Endothelial cell of umbilical vein (primary cell): Measurements from ENCODE around the gene MAPRE2. TPM values are rescaled to one million over a fixed set of nuclear protein-coding genes. Genes with fewer than 3 reads are reported as not detected.

ENCODE experiments used
- BruUV-seq: library from RNA; stranded (reverse); fragments of 400-500 nt; replicated peaks from 2 replicates; lab custom pipeline; 2021; lab: Mats Ljungman, UMichigan
- CTCF ChIA-PET: fragments of 300-600, 350-600 bp; sonication (Branson Sonifier 250); formaldehyde crosslinking; loops from one replicate; lab custom pipeline; 2021; ENCODE audit warnings: antibody characterized with exemption, inconsistent platforms; lab: Charles Lee
- POLR2A ChIA-PET: fragments of 300-600, 350-600 bp; sonication (Branson Sonifier 250); formaldehyde crosslinking; loops from one replicate; lab custom pipeline; 2021; ENCODE audit warnings: antibody characterized with exemption, inconsistent platforms; lab: Charles Lee
- DNase-seq: peaks from one replicate; pipeline ENCODE4 v3.0.0-alpha.2; 2011; ENCODE audit warnings: low read depth, low spot score
- FAIRE-seq: peaks from 2 replicates; lab custom pipeline; 2011; peaks lifted over from hg19 to GRCh38; lab: Jason Lieb, UNC
- H2AFZ ChIP-seq: 2 replicates; pipeline ENCODE4 v1.6.0; 2012; ENCODE audit warnings: low read depth, low read length, control low read depth, inconsistent platforms
- H3K27ac ChIP-seq: 2 replicates; pipeline ENCODE4 v1.5.1; 2011; ENCODE audit warnings: low read depth, mild to moderate bottlenecking, control low read depth, low read length, moderate library complexity; ENCODE audit not compliant: insufficient read depth
- H3K27me3 ChIP-seq, 2 experiments: 2 replicates each; pipeline versions ENCODE4 v1.6.0 to v1.6.1; 2011; ENCODE audit warnings: low read length in 2 of 2, mixed read lengths in 1 of 2; ENCODE audit not compliant: control insufficient read depth in 2 of 2, insufficient read depth in 2 of 2
- H3K36me3 ChIP-seq, 2 experiments: 2 replicates in 1 of 2; 3 replicates in 1 of 2; pipeline ENCODE4 v1.5.1; 2011; ENCODE audit warnings: low read length in 2 of 2, mild to moderate bottlenecking in 1 of 2, moderate library complexity in 1 of 2; ENCODE audit not compliant: control insufficient read depth in 2 of 2, insufficient read depth in 2 of 2; ENCODE audit errors: extremely low read depth in 1 of 2
- H3K4me1 ChIP-seq: 3 replicates; pipeline ENCODE4 v1.5.1; 2011; ENCODE audit warnings: mild to moderate bottlenecking, low read length; ENCODE audit not compliant: control insufficient read depth, insufficient read depth; ENCODE audit errors: extremely low read depth
- H3K4me2 ChIP-seq: 2 replicates; pipeline ENCODE4 v1.6.1; 2011; ENCODE audit warnings: low read length, control low read depth, mixed read lengths; ENCODE audit not compliant: insufficient read depth
- H3K4me3 ChIP-seq, 3 experiments: fragments of 200-600 bp in 1 of 3; sonication (generic), shearing (Covaris generic) in 1 of 3; replicated peaks in 1 of 3; 2 replicates each; pipeline ENCODE4 v1.5.1; 2011 to 2016; ENCODE audit warnings: control low read depth in 3 of 3, low read length in 3 of 3, mild to moderate bottlenecking in 2 of 3, inconsistent platforms in 1 of 3, low read depth in 1 of 3, moderate library complexity in 1 of 3; ENCODE audit not compliant: insufficient read depth in 1 of 3
- H3K79me2 ChIP-seq: 2 replicates; pipeline ENCODE4 v1.6.0; 2012; ENCODE audit warnings: low read length, inconsistent platforms; ENCODE audit not compliant: control insufficient read depth, insufficient read depth
- H3K9ac ChIP-seq: replicated peaks from 2 replicates; pipeline ENCODE3; 2011; ENCODE audit warnings: low read length, control low read depth; ENCODE audit not compliant: insufficient read depth; ENCODE audit errors: extremely low read depth
- H3K9me1 ChIP-seq: replicated peaks from 3 replicates; pipeline ENCODE4 v1.6.0; 2011; ENCODE audit warnings: mild to moderate bottlenecking, low read length; ENCODE audit not compliant: control insufficient read depth, insufficient read depth; ENCODE audit errors: extremely low read depth
- H3K9me3 ChIP-seq: replicated peaks from 2 replicates; pipeline ENCODE4 v1.5.1; 2012; ENCODE audit warnings: low read length, inconsistent platforms; ENCODE audit not compliant: control insufficient read depth, insufficient read depth
- H4K20me1 ChIP-seq: replicated peaks from 2 replicates; pipeline ENCODE3; 2011; ENCODE audit warnings: mild to moderate bottlenecking, low read length; ENCODE audit not compliant: control insufficient read depth, insufficient read depth; ENCODE audit errors: extremely low read depth
- EZH2 ChIP-seq: IDR thresholded peaks from 2 replicates; pipeline ENCODE4 v1.6.1; 2012; ENCODE audit warnings: borderline replicate concordance, low read depth, mild to moderate bottlenecking, moderate library complexity, low read length, inconsistent platforms; ENCODE audit not compliant: severe bottlenecking
- FOS ChIP-seq: IDR thresholded peaks from 2 replicates; pipeline ENCODE4 v1.6.1; 2011; ENCODE audit warnings: mild to moderate bottlenecking, low read length, moderate library complexity, borderline replicate concordance; ENCODE audit not compliant: insufficient read depth
- GATA2 ChIP-seq: IDR thresholded peaks from 2 replicates; pipeline ENCODE4 v1.7.0; 2011; ENCODE audit warnings: low read depth, mild to moderate bottlenecking, moderate library complexity, mixed read lengths, low read length; ENCODE audit not compliant: insufficient read length, insufficient read depth
- JUN ChIP-seq: IDR thresholded peaks from 2 replicates; pipeline ENCODE4 v1.6.1; 2011; ENCODE audit warnings: borderline replicate concordance, low read depth; ENCODE audit not compliant: insufficient read length, insufficient read depth
- MYC ChIP-seq: IDR thresholded peaks from one replicate; pipeline ENCODE4 v1.6.1; 2011; ENCODE audit warnings: mild to moderate bottlenecking, low read depth, low read length
- POLR2A ChIP-seq: IDR thresholded peaks from 2 replicates; pipeline ENCODE4 v1.6.1; 2012; ENCODE audit warnings: low read depth, mild to moderate bottlenecking, control low read depth, low read length
- POLR2AphosphoS5 ChIP-seq: IDR thresholded peaks from 2 replicates; pipeline ENCODE4 v1.6.1; 2012; ENCODE audit warnings: low read depth, mild to moderate bottlenecking, control low read depth, low read length, moderate library complexity; ENCODE audit not compliant: insufficient read depth
- dilution Hi-C: fragments of 300-500 bp; cut with MboI; formaldehyde crosslinking; loops from one replicate; pipeline ENCODE4 v1.15.0; 2019; ENCODE audit warnings: low sequenced_read_pairs; ENCODE audit not compliant: extremely low pct_ligation_motif_present
- intact Hi-C: fragments of 100-400 bp; cut with micrococcal nuclease; formaldehyde crosslinking; loops from one replicate; pipeline ENCODE4 v1.10.0; 2022
- polyA plus RNA-seq, 4 experiments: library from polyadenylated mRNA; depleted of rRNA in 3 of 4; stranded (reverse) in 3 of 4; unstranded in 1 of 4; fragments of >200 nt; gene quantifications; 2 replicates each; pipeline versions ENCODE4 v1.2.1 to v1.2.3, GENCODE V29; 2011 to 2012; ENCODE audit warnings: missing spikeins in 1 of 4
- total RNA-seq: library from RNA; stranded (reverse); gene quantifications from 2 replicates; pipeline ENCODE4 v1.2.3, GENCODE V29; 2021
- TF ChIP-seq, protein P1 (sequence below), 2 donors: IDR thresholded peaks; 1 replicate in 1 of 2; 2 replicates in 1 of 2; pipeline ENCODE4 v1.5.1; 2011; ENCODE audit warnings: low read length in 2 of 2, mild to moderate bottlenecking in 2 of 2, moderate library complexity in 2 of 2, control low read depth in 1 of 2, inconsistent platforms in 1 of 2, low read depth in 1 of 2; ENCODE audit not compliant: insufficient read depth in 1 of 2; ENCODE audit errors: extremely low read depth in 1 of 2

The MAPRE2 gene
- total and polyA plus RNA-seq, 2 donors (not counting 3 experiments of a cell fraction or from before 2014, with no cell fraction given) = 117 to 148 TPM

- no peak for FAIRE-seq
- Histone ChIP-seq H4K20me1 (no peaks in the 10 kb centered on the region), H3K4me2 (no peak overlapping the region), H3K4me1 (no peaks in the 10 kb centered on the region), H3K9me1 (peaks cover 2% of the 10 kb centered on the region), H2AFZ (no peak overlapping the region), H3K79me2 (no peaks in the 10 kb centered on the region), H3K9ac (no peak overlapping the region), H3K4me3 (no peak overlapping the region), H3K27ac (no peak overlapping the region), H3K9me3 (no peaks in the 10 kb centered on the region), H3K27me3 (peaks cover 3 to 9% of the 10 kb centered on the region in 2 experiments), H3K36me3 (no peaks in the 10 kb centered on the region)
- BruUV-seq = no TSS peak
- TF ChIP-seq POLR2A (no peak), JUN (no peak), POLR2AphosphoS5 (no peak), FOS (no peak), EZH2 (no peak), GATA2 (no peak), MYC (no peak)
- TF ChIP-seq, protein P1, sequence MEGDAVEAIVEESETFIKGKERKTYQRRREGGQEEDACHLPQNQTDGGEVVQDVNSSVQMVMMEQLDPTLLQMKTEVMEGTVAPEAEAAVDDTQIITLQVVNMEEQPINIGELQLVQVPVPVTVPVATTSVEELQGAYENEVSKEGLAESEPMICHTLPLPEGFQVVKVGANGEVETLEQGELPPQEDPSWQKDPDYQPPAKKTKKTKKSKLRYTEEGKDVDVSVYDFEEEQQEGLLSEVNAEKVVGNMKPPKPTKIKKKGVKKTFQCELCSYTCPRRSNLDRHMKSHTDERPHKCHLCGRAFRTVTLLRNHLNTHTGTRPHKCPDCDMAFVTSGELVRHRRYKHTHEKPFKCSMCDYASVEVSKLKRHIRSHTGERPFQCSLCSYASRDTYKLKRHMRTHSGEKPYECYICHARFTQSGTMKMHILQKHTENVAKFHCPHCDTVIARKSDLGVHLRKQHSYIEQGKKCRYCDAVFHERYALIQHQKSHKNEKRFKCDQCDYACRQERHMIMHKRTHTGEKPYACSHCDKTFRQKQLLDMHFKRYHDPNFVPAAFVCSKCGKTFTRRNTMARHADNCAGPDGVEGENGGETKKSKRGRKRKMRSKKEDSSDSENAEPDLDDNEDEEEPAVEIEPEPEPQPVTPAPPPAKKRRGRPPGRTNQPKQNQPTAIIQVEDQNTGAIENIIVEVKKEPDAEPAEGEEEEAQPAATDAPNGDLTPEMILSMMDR (IDR thresholded peaks at IDR 0.05; ENCODE audit: extremely low read depth in 1 of 2, insufficient read depth in 1 of 2, low read depth in 1 of 2, low read length in 2 of 2) = no peak
- ChIA-PET CTCF (interaction anchor here (1.2 kb wide), 1 partner anchor 152 kb away, joined by 3 read pairs; no protein-coding TSS in a partner anchor), POLR2A (no interaction called here)
- dilution Hi-C loops = no loop called here
- intact Hi-C loops = no loop called here
- no peak for DNase-seq
Observed at GRCh38 chr18:34991561-34991960, 49.7 kb upstream of the MAPRE2 start.
